Medulla oblongata (tissue), 1 donor: ENCODE results near the gene NR5A1.

Source experiments
- DNase-seq: peaks from one replicate; pipeline ENCODE4 v3.0.0-alpha.2; 2015; ENCODE audit errors: extremely low spot score

Gene NR5A1

GRCh38 chr9:124498499-124499146, 8.6 kb downstream of the NR5A1 start:
- no peak for DNase-seq

DNA sequence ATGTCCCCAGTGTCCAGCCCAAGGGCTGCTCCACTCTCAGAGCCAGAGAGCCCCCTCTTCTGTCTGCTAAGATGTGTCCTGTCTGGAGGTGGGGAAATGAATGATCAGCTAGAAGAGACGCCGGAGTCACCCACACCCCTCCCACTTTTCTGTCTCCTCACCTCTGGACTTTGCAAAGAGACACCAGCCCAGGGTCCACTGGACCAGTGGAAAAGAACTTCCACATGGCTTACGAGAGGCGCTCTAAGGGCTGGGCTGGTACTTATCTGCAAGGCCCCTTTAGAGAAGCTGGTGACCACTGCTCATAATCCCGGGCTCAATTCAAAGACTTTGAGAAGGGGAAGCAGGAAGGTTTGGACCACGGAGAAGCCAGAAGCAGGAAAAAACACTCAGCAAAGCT, 9.2 kb downstream of the NR5A1 start:
- no peak for DNase-seq

- no peak for DNase-seq
These were observed 9.8 kb downstream of the NR5A1 start for GRCh38 chr9:124497441-124497840.

- no peak for DNase-seq
These were observed 10.7 kb downstream of the NR5A1 start for GRCh38 chr9:124496463-124496862.

DNA sequence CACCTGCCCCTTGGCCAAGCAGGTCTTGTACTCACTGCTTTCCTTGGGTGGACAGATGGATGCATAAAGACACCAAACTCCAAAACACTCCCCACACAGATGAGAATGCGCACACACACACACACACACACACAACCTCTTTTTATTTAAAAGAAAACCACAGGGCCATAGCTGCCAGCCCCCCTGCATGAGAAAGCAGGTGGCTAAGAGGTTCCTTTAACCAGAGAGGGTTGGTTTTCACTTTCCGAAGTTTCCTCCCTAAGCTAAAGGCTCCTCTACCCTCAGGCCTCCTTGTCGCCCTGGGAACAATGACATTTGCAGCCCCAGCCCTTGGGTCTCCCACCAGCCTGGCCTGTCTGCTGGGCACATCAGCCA, 11.1 kb downstream of the NR5A1 start:
- DNase-seq, result no peak

DNA sequence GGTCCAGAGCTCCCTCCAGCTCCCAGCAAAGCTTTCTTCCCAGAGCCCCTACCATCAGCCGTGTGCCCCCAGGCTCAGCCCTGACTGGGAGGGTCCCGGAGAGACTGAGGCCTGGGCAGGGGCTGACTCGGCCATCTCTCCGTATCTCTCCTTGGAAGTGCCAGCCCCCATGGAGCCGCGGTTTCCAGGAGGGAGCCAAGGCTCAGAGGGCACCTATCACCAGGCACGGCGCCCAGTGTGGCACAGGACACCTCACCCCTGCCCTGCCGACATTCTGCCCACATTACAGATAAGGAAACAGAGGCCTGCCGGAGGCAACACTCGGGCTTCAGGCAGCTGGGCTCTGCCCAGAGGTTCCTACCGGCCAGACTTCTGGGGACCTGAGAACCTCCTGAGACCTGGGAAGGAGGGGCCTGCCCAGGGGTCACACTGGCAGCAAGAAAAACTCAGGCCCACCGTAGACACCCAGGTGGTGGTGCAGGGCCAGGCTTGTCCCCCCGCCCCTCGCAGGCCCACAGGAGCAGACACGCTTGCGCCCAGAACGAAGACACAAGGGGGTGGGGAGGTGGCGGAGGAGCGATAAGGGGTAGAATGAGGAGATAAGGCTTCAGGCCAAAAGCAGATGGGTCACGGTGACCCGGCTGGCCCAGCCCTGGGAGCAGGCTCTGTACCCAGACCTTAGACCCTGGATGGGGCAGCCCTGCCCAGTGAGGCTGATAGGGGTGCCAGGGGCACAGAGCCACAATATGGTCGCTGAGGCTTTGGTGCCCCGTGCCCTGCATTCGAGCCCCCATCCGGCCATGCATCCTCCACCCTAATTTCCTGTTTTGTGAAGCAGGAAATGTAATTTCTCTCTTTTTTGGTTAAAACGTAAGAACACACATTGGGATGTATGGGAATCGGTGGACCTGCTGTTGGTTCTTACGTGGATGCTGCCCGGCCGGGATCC, 11.8 kb downstream of the NR5A1 start:
- no peak for DNase-seq

DNA sequence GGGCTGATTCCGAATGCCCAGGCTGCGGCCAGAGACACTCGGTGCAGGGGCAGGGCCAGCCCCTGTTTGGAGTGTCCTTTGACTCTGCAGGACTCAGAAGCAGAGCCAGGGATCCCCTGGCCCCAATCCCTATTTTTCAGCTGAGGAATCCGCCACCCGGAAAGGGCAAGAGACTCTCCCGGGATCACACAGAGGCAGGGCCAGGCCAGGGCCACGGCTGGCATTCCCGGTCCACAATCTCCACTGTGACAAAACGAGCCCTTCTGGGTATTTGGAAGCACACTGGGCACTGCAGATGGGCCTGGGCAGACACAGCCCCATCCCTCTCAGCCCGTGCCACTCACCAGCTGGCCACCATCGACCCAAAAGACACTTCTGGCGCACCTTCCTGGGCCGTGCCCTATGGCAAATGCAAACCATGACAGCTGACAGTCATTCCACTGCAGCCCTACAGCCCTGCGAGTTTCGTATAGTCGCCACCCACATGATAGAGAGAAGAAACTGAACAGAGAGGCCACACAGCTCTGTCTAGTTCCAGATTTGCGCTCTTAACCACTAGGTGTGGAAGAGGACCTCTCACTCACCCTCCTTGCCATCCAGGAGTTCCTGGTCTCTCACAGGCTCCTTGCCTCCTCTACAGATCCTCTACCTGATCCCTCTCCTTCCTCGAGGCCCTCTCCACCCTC, 13.3 kb downstream of the NR5A1 start:
- DNase-seq, result no peak

- DNase-seq, result no peak
These were observed 14.0 kb downstream of the NR5A1 start for GRCh38 chr9:124493218-124493617.

GRCh38 chr9:124492818-124493217, 14.4 kb downstream of the NR5A1 start:
- no peak for DNase-seq

- DNase-seq, result no peak
These were observed 15.9 kb downstream of the NR5A1 start for GRCh38 chr9:124491049-124491975.

- no peak for DNase-seq
These were observed 17.2 kb downstream of the NR5A1 start for GRCh38 chr9:124490004-124490403.

- DNase-seq, result no peak
These were observed 18.0 kb downstream of the NR5A1 start for GRCh38 chr9:124489222-124489621.

DNA sequence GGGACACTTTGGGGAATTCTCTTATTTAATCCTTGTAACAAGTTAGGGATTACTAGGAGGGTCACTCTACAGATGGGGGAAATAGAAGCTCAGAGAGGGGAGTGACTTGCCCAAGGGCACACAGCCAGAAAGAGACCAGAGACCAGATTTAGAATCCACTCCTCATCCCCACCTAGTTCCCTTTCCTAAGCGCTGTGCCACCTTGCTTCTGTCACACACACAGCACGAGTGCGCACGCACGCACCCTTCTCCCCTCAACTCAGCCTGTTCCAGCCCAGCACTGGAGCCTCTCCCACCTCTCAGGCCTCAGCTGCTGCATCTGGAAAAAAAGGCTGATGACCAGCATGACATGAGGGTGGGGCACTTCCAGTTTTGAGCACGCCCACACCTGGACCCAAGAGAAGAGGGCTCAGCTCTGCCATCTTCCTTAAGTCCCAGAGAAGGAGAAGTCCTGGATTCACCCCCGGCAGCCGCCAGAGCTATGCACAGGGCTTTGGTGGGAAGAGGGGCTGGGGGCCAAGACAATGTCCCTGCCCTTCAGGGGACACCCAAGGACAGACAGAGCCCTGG, 18.5 kb downstream of the NR5A1 start:
- DNase-seq, result no peak

DNA sequence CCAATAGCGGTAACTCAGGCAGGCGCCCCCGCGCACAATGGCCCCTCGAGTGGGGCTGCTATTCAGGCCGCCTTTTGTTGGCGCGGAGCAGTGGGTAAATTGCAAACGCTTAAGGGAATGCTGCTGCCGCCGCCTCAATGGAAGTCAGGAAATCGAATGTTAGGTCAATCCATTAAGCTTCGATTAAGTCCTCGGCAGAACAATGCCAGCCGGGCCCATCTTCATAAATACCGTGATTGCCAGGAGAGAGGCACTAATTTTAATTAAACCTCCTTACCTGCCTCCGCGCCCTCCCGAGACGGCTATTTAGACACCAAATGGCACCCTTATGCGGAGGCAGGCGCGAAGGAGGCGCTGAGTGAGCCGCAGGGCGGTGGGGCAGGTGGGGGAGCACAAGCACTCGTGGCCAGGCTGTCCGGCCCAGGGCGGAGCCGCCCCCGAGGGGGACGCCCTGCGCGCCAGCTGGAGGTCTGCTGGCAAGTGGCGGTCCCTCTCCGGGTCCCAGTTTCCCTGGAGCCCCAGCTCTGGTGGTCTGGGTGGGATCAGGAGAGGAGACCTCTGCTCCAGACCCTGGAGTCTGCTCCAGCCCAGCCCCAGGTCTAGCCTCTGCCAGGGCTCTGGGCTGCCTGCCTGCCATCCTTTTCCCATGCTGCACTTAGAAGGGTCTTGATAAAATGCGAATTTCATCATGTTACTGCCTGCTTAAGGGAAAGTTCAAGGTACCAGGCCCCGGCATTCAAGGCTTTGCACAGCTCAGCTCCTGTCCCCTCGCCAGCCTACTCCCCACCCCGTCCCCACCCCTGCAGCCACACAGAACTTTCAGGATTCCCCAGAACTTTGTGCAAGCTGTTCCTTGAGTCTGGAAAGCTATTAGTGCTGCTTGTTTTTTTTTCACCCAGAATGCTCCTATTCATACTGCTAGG, 19.7 kb downstream of the NR5A1 start:
- no peak for DNase-seq

DNA sequence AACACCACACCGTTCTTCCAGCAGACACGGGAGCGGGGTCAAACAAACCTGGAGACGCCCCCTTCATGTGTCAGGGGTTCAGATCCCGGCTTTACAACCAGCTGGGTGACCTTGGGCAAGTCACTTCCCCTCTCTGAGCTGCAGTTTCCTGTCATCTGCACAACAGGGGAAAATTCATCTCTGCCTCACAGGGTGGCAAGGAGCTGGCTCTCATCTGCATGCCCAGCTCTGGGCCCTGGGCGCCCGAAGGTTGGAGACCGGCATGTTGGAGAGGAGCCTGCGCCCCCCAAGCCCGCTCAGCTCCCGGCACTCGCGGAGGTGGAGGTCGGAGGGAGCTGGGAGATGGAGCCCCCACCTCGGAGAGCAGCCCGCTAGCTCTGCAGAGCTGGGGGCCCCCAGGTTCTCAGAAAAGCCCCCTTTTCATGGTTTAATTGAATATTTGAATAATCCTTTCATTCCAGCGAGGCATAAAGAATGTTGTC, 20.4 kb downstream of the NR5A1 start:
- DNase-seq, result no peak

DNA sequence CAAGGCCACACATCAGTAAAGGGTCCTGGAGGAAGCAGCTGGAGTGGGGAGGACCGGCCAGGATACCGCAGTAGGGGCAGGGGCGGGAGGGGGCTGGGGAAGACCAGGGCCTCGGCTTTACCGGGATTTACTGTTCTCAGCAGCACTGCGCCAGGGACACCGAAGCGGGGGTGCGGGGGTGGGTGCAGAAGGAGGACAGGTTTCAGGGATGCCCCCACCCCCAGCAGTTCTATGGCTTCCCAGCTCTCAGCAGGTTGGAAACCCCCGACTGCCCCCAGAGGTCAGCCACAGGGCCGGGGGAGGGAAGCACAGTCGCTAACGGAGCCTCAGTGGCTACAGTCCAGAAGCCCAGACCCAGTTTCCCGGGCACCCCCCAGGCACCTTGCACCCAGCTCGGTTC, 21.3 kb downstream of the NR5A1 start:
- DNase-seq, result no peak

GRCh38 chr9:124485201-124485600, 22.0 kb downstream of the NR5A1 start:
- no peak for DNase-seq

DNA sequence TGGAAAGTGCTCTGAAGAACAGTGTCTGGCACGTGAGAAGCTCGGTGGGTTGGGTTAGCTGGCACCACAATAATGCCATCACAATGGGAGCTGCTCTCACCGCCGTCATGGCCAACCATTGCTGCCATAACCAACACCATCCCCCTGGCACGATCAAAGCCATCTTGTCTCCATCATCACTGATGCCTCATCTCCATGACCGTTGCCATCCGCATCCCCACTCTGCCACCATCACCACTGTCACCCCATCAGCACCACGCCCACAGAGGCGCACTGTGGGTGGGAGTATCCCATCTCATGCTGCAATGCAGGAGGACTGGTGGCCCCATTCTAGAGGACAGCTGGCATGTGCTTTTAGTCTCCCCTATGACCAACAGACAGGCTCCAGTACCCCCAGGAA, 23.7 kb downstream of the NR5A1 start:
- DNase-seq, result no peak

DNA sequence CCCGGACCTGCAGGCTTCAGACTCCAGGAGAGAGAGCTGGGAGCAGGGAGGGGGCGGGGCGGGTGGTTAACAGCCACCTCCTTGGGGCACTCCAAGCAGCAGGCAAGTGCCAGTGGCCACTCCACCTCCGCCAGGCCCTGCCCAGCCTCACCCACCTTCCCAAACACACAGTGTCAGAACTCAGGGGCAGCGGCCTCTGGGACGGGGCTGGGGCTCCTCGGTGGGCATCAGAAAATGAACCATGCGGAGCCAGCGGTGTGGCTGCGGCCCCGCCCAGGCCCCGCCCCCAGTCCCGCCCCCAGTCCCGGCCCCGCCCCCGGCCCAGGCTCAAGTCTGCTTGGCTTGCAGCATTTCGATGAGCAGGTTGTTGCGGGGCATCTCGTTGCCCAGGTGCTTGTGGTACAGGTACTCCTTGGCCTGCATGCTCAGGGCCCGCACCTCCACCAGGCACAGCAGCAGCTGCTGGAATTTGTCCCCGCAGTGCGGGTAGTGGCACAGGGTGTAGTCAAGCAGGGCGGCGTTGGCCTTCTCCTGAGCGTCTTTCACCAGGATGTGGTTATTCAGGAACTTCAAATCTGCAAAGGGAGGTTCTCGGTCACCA, 24.7 kb downstream of the NR5A1 start:
- DNase-seq, result no peak

GRCh38 chr9:124481115-124481514, 26.1 kb downstream of the NR5A1 start:
- DNase-seq, result no peak
